SK-N-SH (cell line): ENCODE results near the gene CAVIN1. TPM values are rescaled to one million over a fixed set of nuclear protein-coding genes. Genes with fewer than 3 reads are reported as not detected.

Experiments
- CTCF ChIA-PET: fragments of 300-600, 350-600 bp; formaldehyde crosslinking; extraction: SDS; loops from one replicate; lab custom pipeline; 2021; lab: Yijun Ruan, JAX
- POLR2A ChIA-PET: fragments of 350-600 bp; sonication (Branson Sonifier 250); formaldehyde crosslinking; extraction: SDS; loops from one replicate; lab custom pipeline; 2020; ENCODE audit warnings: antibody characterized with exemption, inconsistent platforms; lab: Yijun Ruan, JAX
- DNase-seq: peaks from one replicate; pipeline ENCODE4 v3.0.0; 2012
- H2AFZ ChIP-seq: fragments of 200-600 bp; sonication (generic); 2 replicates; pipeline ENCODE4 v1.8.1; 2016; ENCODE audit warnings: antibody characterized with exemption, mild to moderate bottlenecking, low read depth
- H3F3A ChIP-seq: fragments of 200-600 bp; sonication (generic); replicated peaks from 2 replicates; pipeline ENCODE3; 2016; ENCODE audit warnings: antibody characterized with exemption, mild to moderate bottlenecking; ENCODE audit not compliant: insufficient read depth
- H3K27ac ChIP-seq, 2 experiments: fragments of 200-500 bp in 1 of 2; fragments of 200-600 bp in 1 of 2; sonication (Bioruptor generic) in 1 of 2; sonication (generic), shearing (Covaris generic) in 1 of 2; 2 replicates each; pipeline versions ENCODE4 v1.5.1 to v1.6.1; 2014 to 2016; ENCODE audit warnings: low read depth in 2 of 2, inconsistent platforms in 1 of 2, low read length in 1 of 2, mild to moderate bottlenecking in 1 of 2, mixed read lengths in 1 of 2
- H3K27me3 ChIP-seq: fragments of 200-600 bp; sonication (generic), shearing (Covaris generic); 2 replicates; pipeline ENCODE4 v1.6.1; 2016; ENCODE audit warnings: mixed run types; ENCODE audit not compliant: insufficient read depth
- H3K36me3 ChIP-seq, 2 experiments: fragments of 200-500 bp in 1 of 2; fragments of 200-600 bp in 1 of 2; sonication (Bioruptor generic) in 1 of 2; sonication (generic) in 1 of 2; replicated peaks in 1 of 2; 2 replicates each; pipeline versions ENCODE3 to v1.5.1; 2014 to 2016; ENCODE audit warnings: low read length in 1 of 2, mild to moderate bottlenecking in 1 of 2; ENCODE audit not compliant: insufficient read depth in 2 of 2, control insufficient read depth in 1 of 2
- H3K4me1 ChIP-seq, 2 experiments: fragments of 200-500 bp in 1 of 2; fragments of 200-600 bp in 1 of 2; sonication (Bioruptor generic) in 1 of 2; sonication (generic), shearing (Covaris generic) in 1 of 2; 2 replicates each; pipeline versions ENCODE4 v1.5.1 to v1.6.1; 2014 to 2016; ENCODE audit warnings: low read depth in 1 of 2, low read length in 1 of 2, mixed run types in 1 of 2; ENCODE audit not compliant: insufficient read depth in 2 of 2, control insufficient read depth in 1 of 2
- H3K4me2 ChIP-seq: fragments of 200-600 bp; sonication (generic), shearing (Covaris generic); 2 replicates; pipeline ENCODE4 v1.6.1; 2017; ENCODE audit warnings: mixed run types
- H3K4me3 ChIP-seq, 2 experiments: fragments of 200-500 bp in 1 of 2; fragments of 200-600 bp in 1 of 2; sonication (Bioruptor generic) in 1 of 2; sonication (generic), shearing (Covaris generic) in 1 of 2; 2 replicates each; pipeline versions ENCODE4 v1.5.1 to v1.8.1; 2014 to 2016; ENCODE audit warnings: low read depth in 2 of 2, inconsistent platforms in 1 of 2, low read length in 1 of 2, mild to moderate bottlenecking in 1 of 2, mixed read lengths in 1 of 2, moderate library complexity in 1 of 2
- H3K79me2 ChIP-seq: fragments of 200-600 bp; sonication (generic); 2 replicates; pipeline ENCODE4 v1.8.1; 2017; ENCODE audit warnings: mild to moderate bottlenecking; ENCODE audit not compliant: insufficient read depth
- H3K9ac ChIP-seq: fragments of 200-600 bp; sonication (generic); 2 replicates; pipeline ENCODE4 v1.6.1; 2017; ENCODE audit warnings: mixed run types
- H3K9me2 ChIP-seq: fragments of 200-600 bp; sonication (generic); 2 replicates; pipeline ENCODE4 v1.6.1; 2017; ENCODE audit warnings: mixed run types
- H3K9me3 ChIP-seq: fragments of 200-600 bp; sonication (generic); 2 replicates; pipeline ENCODE4 v1.6.1; 2017; ENCODE audit warnings: mixed run types, mild to moderate bottlenecking, moderate library complexity
- H4K20me1 ChIP-seq: fragments of 200-600 bp; sonication (generic); 2 replicates; pipeline ENCODE4 v1.6.1; 2017; ENCODE audit warnings: mild to moderate bottlenecking, mixed run types; ENCODE audit not compliant: insufficient read depth
- CHD2 ChIP-seq: fragments of 150-350 bp; IDR thresholded peaks from 2 replicates; pipeline ENCODE4 v1.6.1; 2018; ENCODE audit warnings: low read length; ENCODE audit not compliant: partially characterized antibody
- CTCF ChIP-seq: fragments of 200-600 bp; sonication (generic); IDR thresholded peaks from 2 replicates; pipeline ENCODE4 v1.6.1; 2017; ENCODE audit warnings: antibody characterized with exemption, mild to moderate bottlenecking, moderate library complexity
- FOSL2 ChIP-seq: IDR thresholded peaks from 2 replicates; pipeline ENCODE4 v1.4.0; 2012; ENCODE audit warnings: low read depth, mild to moderate bottlenecking, moderate library complexity, borderline replicate concordance
- GABPA ChIP-seq: IDR thresholded peaks from 2 replicates; pipeline ENCODE4 v1.4.0; 2012; ENCODE audit warnings: low read depth, mild to moderate bottlenecking
- IRF3 ChIP-seq: fragments of 150-350 bp; IDR thresholded peaks from 2 replicates; pipeline ENCODE4 v1.6.1; 2016; ENCODE audit warnings: mild to moderate bottlenecking, low read depth, low read length
- MXI1 ChIP-seq: IDR thresholded peaks from 2 replicates; pipeline ENCODE4 v1.6.1; 2012; ENCODE audit warnings: mild to moderate bottlenecking, low read depth, low read length, improper control_type of control experiment
- RAD21 ChIP-seq: IDR thresholded peaks from 2 replicates; pipeline ENCODE4 v1.6.1; 2012; ENCODE audit warnings: mild to moderate bottlenecking, low read length
- RFX5 ChIP-seq: IDR thresholded peaks from 2 replicates; pipeline ENCODE4 v1.6.1; 2012; ENCODE audit warnings: mild to moderate bottlenecking, improper control_type of control experiment, low read length
- SIN3A ChIP-seq: IDR thresholded peaks from 2 replicates; pipeline ENCODE4 v1.6.1; 2012; ENCODE audit warnings: low read depth, mild to moderate bottlenecking, low read length, moderate library complexity, borderline replicate concordance
- WGBS: methylation state at CpG from one replicate; pipeline ENCODE4 v1.1.6; 2017; ENCODE audit warnings: low lambda C conversion rate; 5-methylcytosine and 5-hydroxymethylcytosine counted together
- polyA plus RNA-seq, 3 experiments: library from polyadenylated mRNA; depleted of rRNA; stranded (reverse); fragments of >200 nt; gene quantifications; 2 replicates each; pipeline ENCODE4 v1.2.3, GENCODE V29; 2012
- TF ChIP-seq, protein P1 (sequence below): fragments of 150-350 bp; IDR thresholded peaks from 2 replicates; pipeline ENCODE4 v1.6.1; 2017; ENCODE audit warnings: antibody characterized with exemption, low read length, low read depth, borderline replicate concordance
- TF ChIP-seq, protein P2 (sequence below): IDR thresholded peaks from 2 replicates; pipeline ENCODE4; 2012
- TF ChIP-seq, protein P3 (sequence below): IDR thresholded peaks from 2 replicates; pipeline ENCODE4 v1.6.1; 2012; ENCODE audit warnings: mild to moderate bottlenecking, low read depth, low read length, moderate library complexity

Gene CAVIN1
- polyA plus RNA-seq, 1 of the 3 experiments (the other 2 are of a cell fraction) = 290 TPM

- TF ChIP-seq, protein P1, sequence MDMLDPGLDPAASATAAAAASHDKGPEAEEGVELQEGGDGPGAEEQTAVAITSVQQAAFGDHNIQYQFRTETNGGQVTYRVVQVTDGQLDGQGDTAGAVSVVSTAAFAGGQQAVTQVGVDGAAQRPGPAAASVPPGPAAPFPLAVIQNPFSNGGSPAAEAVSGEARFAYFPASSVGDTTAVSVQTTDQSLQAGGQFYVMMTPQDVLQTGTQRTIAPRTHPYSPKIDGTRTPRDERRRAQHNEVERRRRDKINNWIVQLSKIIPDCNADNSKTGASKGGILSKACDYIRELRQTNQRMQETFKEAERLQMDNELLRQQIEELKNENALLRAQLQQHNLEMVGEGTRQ = no peak
- TF ChIP-seq MXI1 (peak; percentile 50; the same call in 1 of the 2 replicates), GABPA (no peak)
- TF ChIP-seq, protein P2, sequence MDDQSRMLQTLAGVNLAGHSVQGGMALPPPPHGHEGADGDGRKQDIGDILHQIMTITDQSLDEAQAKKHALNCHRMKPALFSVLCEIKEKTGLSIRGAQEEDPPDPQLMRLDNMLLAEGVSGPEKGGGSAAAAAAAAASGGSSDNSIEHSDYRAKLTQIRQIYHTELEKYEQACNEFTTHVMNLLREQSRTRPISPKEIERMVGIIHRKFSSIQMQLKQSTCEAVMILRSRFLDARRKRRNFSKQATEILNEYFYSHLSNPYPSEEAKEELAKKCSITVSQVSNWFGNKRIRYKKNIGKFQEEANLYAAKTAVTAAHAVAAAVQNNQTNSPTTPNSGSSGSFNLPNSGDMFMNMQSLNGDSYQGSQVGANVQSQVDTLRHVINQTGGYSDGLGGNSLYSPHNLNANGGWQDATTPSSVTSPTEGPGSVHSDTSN = peak; percentile 78
These were observed 36.8 kb upstream of the CAVIN1 start (continued) for GRCh38 chr17:42459801-42460281.

GRCh38 chr17:42459256-42459800 lies 36.3 kb upstream of the CAVIN1 start:
- CTCF ChIA-PET = interaction anchor here (0.6 to 1.4 kb wide), 9 partner anchors 14 to 342 kb away, joined by 3 to 4 read pairs (median 3); no protein-coding TSS in a partner anchor
- POLR2A ChIA-PET = no interaction called here
- peak; percentile 56 for DNase-seq
- peaks cover 5 to 12% of the 10 kb centered on the region in 2 experiments for H3K36me3 ChIP-seq
- peak overlapping the region; percentile 70 to 76 for H3K27ac ChIP-seq
- peaks cover 32% of the 10 kb centered on the region for H3F3A ChIP-seq
- WGBS = 6% methylated on average over 11 of the region's 11 CpGs
- no peak for TF ChIP-seq IRF3
- peak; percentile 61 for TF ChIP-seq CTCF
- peak; percentile 20; the same call in 1 of the 2 replicates for TF ChIP-seq RAD21
- peak; percentile 22 for TF ChIP-seq CHD2
- peak; percentile 47; the same call in 1 of the 2 replicates for TF ChIP-seq SIN3A
- TF ChIP-seq FOSL2 = no peak
- no peak for TF ChIP-seq RFX5
- TF ChIP-seq, protein P3, sequence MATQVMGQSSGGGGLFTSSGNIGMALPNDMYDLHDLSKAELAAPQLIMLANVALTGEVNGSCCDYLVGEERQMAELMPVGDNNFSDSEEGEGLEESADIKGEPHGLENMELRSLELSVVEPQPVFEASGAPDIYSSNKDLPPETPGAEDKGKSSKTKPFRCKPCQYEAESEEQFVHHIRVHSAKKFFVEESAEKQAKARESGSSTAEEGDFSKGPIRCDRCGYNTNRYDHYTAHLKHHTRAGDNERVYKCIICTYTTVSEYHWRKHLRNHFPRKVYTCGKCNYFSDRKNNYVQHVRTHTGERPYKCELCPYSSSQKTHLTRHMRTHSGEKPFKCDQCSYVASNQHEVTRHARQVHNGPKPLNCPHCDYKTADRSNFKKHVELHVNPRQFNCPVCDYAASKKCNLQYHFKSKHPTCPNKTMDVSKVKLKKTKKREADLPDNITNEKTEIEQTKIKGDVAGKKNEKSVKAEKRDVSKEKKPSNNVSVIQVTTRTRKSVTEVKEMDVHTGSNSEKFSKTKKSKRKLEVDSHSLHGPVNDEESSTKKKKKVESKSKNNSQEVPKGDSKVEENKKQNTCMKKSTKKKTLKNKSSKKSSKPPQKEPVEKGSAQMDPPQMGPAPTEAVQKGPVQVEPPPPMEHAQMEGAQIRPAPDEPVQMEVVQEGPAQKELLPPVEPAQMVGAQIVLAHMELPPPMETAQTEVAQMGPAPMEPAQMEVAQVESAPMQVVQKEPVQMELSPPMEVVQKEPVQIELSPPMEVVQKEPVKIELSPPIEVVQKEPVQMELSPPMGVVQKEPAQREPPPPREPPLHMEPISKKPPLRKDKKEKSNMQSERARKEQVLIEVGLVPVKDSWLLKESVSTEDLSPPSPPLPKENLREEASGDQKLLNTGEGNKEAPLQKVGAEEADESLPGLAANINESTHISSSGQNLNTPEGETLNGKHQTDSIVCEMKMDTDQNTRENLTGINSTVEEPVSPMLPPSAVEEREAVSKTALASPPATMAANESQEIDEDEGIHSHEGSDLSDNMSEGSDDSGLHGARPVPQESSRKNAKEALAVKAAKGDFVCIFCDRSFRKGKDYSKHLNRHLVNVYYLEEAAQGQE = 0 out of 2 replicates have a peak, but pooled peaks have one; percentile 34
- 0 out of 2 replicates have a peak, but pooled peaks have one; percentile 24 for TF ChIP-seq MXI1
- peaks cover 25% of the 10 kb centered on the region; the same call in 1 of the 2 replicates for H3K79me2 ChIP-seq
- H2AFZ ChIP-seq = peak overlapping the region; percentile 92
- peaks cover 5% of the 10 kb centered on the region; the same call in 1 of the 2 replicates for H4K20me1 ChIP-seq
- H3K4me3 ChIP-seq = peak overlapping the region; percentile 72 to 75
- no peaks in the 10 kb centered on the region for H3K9me2 ChIP-seq
- H3K4me1 ChIP-seq = peaks cover 6 to 8% of the 10 kb centered on the region in 2 experiments; a peak in 3 of 4 replicates
- no peaks in the 10 kb centered on the region for H3K27me3 ChIP-seq
- no peaks in the 10 kb centered on the region for H3K9me3 ChIP-seq
- H3K9ac ChIP-seq = peak overlapping the region; percentile 61
- peak overlapping the region; percentile 91 for H3K4me2 ChIP-seq
